Stimulated activated CD4-positive, alpha-beta T cell treated with anti-CD3 and anti-CD28 coated beads, Interleukin-4, amount 100 ng/mL, for 4 hours (primary cell): ENCODE data around the gene LSAMP.

ENCODE experiments used
- DNase-seq, 2 experiments: peaks; one replicate each; pipeline ENCODE4 v3.0.0-alpha.2; 2020

Gene LSAMP

GRCh38 chr3:116429479-116430269 is 15.6 kb downstream of the LSAMP start:
- no peak for DNase-seq

- DNase-seq, result no peak
These were observed 19.3 kb downstream of the LSAMP start for GRCh38 chr3:116426036-116426435.

DNA sequence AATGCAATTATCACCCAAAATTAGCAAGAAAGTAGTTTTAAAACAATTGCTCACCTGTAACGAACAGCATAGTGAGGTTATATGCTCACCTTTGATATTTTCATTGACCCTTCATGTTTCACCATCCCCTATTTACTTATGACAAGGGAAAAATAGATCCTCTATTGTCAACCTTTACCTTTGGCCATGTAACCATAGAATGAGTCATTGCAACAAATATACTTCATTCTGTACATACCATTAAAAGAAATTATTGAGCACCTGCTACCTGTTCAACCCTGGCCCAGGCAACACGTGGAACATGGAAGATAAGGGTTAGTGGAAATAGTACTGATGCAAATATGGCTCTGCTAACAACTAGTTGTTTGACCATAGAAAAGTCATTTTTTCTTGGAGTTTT is 20.2 kb downstream of the LSAMP start:
- DNase-seq, result no peak

DNA sequence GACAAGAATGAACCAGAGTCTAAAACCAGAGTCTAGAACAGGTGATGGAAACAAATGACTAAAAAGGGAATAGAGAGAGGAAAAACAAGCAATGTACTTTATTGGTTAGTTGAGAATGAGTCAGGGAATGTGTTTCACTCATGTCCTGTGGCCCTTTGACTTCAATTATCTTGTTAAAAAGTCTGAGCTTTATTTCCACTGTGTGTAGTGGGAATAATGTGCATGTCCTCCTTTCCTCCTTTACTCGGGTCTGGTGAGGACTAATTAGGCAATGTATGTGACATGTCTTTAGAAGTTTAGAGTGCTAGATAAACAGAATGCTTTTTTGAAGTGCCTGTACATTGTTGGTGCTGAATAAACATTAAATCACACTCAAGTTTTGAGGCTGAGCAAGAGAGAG is 21.3 kb downstream of the LSAMP start:
- DNase-seq, result no peak

DNA sequence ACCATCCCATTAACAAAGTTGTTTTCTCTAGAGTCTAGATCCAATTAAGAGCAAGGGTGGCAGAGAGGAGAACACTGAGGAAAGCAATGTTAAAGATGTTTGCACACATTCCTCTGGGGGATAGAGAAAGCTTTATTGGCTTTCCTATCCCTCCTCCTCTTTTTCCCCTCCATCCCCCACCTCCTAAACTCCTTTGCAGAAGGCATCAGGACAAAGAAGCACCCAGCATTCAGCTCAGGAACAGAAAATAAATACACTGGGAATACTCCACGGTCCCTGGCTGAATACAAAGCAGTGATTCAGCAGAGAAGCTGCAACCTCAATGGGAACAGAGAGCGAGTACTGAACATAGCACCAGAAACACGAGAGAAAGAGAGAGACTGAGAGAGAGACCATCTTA is 21.9 kb downstream of the LSAMP start:
- no peak for DNase-seq

DNA sequence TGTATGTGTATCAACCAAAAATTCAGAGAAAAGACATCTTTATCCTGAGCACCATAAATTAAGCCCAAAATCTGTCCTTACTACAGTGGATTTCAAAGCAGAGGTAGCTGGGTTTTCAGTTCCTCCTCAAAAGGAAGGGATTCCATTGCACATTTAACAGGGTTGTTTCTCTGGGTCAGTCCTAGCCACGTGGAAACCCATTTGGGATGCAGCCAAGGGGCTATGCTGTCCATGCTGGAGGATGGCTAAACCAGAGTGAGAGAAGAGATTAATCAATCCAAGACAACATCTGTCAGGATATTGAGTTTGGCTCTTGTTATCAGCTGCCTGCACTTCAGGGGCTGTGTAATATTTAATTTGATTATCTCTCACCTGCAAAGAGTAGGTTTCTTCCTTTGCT is 28.1 kb downstream of the LSAMP start:
- no peak for DNase-seq

GRCh38 chr3:116413319-116413718 is 32.0 kb downstream of the LSAMP start:
- no peak for DNase-seq

- no peak for DNase-seq
These were observed 36.8 kb downstream of the LSAMP start for GRCh38 chr3:116408473-116408872.

GRCh38 chr3:116405231-116405630 is 40.1 kb downstream of the LSAMP start:
- DNase-seq, result no peak

GRCh38 chr3:116399701-116400226 is 45.5 kb downstream of the LSAMP start:
- DNase-seq, result no peak

DNA sequence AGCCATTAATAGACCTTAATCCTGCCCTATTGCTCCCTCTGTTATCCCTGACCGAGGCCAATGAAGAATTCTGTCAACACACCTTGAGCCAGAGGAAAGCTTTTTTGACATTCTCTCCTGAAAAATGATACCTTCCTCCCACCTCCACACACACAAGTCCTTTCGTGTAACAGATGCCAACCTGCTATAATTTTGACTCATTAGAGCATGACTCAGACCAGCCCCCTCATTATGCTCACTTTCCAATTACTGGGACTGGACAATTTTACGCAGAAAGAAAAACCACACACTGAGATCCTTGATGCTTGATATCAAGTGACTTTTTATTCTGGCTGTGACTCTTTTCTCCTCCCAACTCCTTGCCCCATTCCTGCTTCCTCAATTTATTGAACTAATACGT is 50.9 kb downstream of the LSAMP start:
- no peak for DNase-seq

DNA sequence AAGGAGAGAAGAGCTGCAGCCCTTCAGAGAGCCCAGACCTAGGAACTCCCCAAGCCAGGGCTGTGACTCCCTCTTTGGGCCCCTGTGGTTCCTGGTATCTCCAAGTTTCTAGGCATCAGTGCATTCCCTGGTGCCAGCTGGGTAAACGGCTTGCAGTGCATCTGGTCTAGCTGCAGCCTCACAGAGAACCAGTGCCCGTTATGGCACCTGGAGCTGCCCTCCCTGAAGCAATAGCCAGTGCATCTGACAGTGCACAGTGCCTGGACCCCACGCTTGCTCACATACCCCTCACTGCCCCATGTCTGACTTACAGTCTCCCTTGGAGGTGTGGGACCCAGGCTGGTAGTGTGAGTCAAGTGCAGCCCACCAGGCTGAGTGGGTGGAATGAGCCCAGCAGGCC is 52.1 kb downstream of the LSAMP start:
- DNase-seq, result no peak

GRCh38 chr3:116392291-116392690 is 53.0 kb downstream of the LSAMP start:
- no peak for DNase-seq

DNA sequence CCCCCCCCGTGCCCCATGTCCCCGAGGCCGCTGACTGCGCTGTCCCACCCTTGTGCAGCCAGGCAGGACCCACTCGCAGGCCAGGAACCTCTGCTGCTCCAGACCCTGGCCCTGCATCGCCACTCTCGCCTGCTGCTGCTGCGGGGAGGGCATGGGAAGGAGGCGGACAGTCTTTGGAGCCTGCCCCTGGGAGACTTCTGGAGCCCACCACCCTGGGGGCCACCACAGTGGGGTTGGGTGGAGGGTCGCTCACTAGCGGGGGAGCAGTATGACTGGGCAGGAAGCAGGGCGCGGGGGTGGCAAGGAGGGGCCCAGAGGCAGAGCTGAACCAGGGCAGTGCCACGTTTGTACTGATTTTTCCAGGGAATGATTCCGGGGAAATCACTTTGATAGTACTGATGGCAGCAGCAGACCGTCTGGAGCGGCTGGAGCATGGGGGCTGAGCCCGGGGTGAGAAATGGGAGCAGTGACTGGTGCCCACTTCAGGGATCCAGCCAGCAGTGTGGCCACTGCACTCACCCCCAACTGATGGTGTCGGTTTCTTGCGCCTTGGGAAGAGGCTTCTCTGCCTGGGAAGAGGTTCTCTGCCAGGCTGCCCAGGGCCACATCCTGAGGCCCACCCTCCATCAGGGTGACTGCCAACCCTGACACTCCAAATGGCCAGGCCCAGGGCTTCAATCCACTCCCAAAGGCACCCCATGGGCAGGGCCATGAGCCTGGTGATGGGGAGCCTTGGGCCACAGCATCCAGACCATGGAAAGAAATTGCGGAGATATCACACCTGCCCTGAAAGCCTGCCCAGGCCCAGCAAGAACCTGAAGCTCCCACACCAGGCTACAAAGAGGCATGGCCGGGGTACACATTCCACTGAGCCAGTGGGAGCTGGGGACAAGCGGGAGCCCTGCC is 53.7 kb downstream of the LSAMP start:
- no peak for DNase-seq

DNA sequence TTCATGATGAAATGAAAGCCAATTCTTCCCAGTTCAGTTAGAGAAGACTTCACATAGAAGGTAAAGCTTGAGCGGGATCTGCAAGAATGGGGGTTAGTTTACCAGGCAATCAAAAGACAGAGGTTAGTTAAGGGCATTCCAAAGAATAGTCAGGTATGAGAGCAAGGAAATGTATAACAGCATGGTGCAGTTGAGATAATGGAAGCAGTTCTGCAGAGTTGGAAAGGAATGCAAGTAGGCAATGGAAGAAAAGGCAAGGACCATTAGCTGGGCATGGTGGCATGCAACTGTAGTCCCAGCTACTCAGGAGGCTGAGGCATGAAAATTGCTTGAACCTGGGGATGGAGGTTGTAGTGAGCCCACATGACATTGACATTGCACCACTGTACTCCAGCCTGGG is 55.0 kb downstream of the LSAMP start:
- DNase-seq, result no peak

- DNase-seq, result no peak
These were observed 56.4 kb downstream of the LSAMP start for GRCh38 chr3:116388867-116389385.

GRCh38 chr3:116386168-116386567 is 59.1 kb downstream of the LSAMP start:
- DNase-seq, result no peak

DNA sequence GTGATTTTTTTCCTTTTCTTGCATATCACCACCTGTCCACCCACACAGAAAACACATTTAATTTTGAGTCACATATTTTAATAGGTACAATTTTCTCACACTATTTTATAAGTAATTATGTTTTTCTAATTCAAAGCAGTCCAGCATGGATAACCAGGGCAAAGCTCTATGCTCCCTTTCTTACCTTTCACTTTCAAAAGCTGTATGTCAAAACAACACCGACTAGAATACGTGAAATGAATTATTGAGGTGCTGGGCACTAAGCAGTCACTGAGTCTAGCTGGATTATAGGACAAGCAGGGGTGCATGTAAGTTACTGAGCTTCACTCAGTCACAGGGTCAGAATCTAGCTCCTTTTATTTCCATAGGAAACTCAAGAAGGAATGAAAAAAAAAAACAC is 60.6 kb downstream of the LSAMP start:
- DNase-seq, result no peak

- no peak for DNase-seq
These were observed 67.2 kb downstream of the LSAMP start for GRCh38 chr3:116378077-116378476.

GRCh38 chr3:116374901-116375300 is 70.4 kb downstream of the LSAMP start:
- no peak for DNase-seq

GRCh38 chr3:116367761-116368395 is 77.4 kb downstream of the LSAMP start:
- DNase-seq, result no peak

GRCh38 chr3:116356056-116356455 is 89.2 kb downstream of the LSAMP start:
- no peak for DNase-seq

- DNase-seq, result no peak
These were observed 90.9 kb downstream of the LSAMP start for GRCh38 chr3:116354382-116354781.
